HG03442 (cell line): ENCODE data around the gene PDZD11.
"Not testable (repeated sequence)": the region's sequence is repeated elsewhere in the genome, so short reads cannot be mapped to it uniquely, and the experiment has no call there.

ENCODE experiments used
- ATAC-seq: cut with Tn5 transposase; IDR thresholded peaks from one replicate; pipeline ENCODE4 v1.9.1; 2021; ENCODE audit warnings: mild to moderate bottlenecking, moderate library complexity; ENCODE audit not compliant: unreplicated experiment

PDZD11 gene, protein sequence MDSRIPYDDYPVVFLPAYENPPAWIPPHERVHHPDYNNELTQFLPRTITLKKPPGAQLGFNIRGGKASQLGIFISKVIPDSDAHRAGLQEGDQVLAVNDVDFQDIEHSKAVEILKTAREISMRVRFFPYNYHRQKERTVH

DNA sequence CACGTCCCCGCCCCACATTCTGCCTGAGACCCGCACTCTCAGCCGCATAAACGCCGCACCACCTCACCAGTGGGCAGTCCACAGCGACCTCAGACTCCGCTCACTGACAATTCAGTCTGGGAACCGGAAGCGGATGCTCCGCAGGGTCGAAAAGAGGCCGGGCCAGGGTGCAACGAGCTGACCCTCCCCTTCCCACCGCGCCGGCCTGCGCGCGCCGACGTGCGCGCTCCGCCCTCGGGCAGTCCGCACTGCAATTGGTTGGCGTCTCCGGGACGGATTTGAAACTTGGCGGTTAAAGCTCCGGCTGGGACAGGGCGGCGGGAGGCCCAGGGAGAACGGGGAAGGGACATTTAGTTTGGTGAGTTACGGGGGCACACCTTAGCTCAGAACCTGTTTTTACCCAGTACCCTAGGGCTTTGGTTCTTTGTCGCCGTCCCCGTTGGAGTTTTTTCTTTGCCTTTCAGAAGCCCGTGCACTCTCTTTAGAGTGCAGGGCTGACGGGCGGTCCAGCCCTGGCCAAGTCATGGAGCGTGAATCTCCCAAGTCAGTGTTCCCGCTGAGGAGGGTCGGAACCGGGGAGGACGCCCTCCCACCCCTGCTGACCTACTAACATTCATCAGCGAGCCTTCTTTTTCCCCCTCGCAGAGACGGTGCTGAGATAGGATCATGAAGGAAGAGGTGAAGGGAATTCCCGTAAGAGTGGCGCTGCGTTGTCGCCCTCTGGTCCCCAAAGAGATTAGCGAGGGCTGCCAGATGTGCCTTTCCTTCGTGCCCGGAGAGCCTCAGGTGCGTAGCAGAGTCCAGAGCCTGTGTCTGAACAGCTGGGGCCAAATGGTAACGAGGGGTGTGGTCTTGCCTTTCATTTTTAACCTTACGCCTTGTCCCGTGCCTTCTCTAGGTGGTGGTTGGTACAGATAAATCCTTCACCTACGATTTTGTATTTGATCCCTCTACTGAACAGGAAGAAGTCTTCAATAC lies at the start of gene PDZD11, which contains the start of gene KIF4A:
Gene PDZD11, minus strand, starts transcription at position 135 of the 978 bp plus-strand sequence. CDS start 586 bp downstream, outside the sequence.
Gene KIF4A, plus strand, starts transcription at position 312 of the 978 bp plus-strand sequence. Its CDS starts 355 bp downstream, at position 667.
- ATAC-seq: peak; percentile 96

GRCh38 chrX:70338290-70338689 lies 48.6 kb upstream of the PDZD11 start:
- ATAC-seq: no peak

GRCh38 chrX:70336767-70337166 lies 47.0 kb upstream of the PDZD11 start:
- ATAC-seq: peak; percentile 100

GRCh38 chrX:70332600-70332999 lies 42.9 kb upstream of the PDZD11 start:
- ATAC-seq: no peak

DNA sequence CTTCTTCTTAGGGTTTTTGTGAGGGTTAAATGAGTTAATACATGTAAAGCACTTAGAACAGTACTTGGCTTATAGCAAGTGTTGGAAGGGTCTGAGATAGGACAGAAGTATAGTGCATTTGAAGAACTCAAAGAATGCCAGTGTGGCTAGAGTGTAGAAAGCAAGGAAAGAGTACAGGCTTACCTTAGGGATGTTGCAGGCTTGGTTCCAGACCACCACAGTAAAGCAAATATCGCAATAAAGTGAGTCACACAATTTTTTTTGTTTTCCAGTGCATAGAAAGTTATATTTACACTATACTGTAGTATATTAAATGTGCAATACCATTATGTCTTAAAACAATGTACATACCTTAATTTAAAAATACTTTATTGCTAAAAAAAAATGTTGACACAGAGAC lies 41.4 kb upstream of the PDZD11 start:
- ATAC-seq: no peak

DNA sequence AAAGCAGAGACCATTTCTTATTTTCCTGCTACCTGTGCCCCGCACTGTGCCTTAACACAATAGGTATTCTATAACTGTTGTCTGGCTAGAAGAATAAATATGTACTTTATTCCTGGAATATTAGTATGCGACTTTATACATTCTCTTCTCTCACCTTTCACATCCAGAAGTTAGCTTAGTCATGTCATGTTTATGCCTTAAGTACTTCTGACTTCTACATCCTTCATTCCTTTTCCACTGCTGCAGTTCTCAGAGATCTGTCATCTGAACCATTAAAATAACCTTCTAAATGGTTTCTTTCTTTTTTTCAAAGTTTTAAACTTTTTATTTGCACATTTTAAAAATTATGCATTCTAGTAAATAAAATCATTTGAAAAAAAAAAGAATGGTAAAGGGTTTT lies 34.6 kb upstream of the PDZD11 start:
- no peak for ATAC-seq

DNA sequence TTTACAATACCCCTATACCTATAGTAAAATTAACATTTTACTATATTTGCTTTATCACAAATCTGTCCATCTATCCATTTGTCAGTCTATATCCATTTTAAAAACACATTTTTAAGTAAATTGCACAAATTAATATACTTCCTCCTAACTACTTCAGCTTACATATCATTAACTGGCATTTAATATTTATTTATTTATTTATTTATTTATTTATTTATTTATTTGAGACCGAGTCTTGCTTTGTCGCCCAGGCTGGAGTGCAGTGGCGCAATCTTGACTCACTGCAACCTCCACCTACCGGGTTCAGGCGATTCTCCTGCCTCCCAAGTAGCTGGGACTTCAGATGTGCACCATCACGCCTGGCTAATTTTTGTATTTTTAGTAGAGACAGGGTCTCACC lies 33.9 kb upstream of the PDZD11 start:
- not testable (repeated sequence) for ATAC-seq

DNA sequence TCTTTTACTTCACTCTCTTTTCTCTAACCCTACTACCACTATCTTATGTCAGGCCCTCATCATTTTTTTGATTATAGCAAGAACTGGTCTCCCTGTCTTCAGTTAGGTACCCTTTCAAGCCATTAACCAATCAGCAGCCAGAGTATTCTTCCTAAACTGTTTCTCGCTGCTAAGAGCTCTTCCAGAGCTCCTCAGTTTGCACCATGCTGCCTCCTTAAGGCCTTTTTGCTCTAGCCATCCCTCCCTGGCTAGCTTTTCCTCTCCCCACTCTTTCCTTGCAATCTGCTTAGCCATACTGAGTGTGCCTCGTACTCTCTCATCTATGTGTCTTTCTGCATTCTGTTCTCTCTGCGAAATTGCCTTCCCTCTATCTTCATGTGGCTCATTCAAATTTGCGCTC lies 33.1 kb upstream of the PDZD11 start:
- ATAC-seq: no peak

- no peak for ATAC-seq
Observed at GRCh38 chrX:70313503-70313902, 23.8 kb upstream of the PDZD11 start.

- ATAC-seq: no peak
Observed at GRCh38 chrX:70301716-70302115, 12.0 kb upstream of the PDZD11 start.

DNA sequence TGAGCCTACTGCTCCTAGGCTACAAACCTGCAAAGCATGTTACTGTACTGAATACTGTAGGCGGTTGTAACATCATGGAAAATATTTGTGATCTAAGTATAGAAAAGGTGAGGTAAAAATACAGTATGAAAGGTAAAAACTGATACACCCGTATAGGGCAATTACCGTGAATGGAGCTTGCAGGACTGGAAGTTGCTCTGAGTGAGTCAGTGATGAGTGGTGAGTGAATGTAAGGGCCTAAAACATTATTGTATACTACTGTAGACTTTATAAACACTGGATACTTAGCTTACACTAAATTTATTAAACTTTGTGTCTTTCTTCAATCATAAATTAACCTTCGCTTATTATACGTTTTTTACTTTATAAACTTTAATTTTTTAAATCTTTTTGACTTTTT lies 3.9 kb upstream of the PDZD11 start:
- no peak for ATAC-seq

GRCh38 chrX:70292788-70293187 lies 3.1 kb upstream of the PDZD11 start:
- no peak for ATAC-seq

DNA sequence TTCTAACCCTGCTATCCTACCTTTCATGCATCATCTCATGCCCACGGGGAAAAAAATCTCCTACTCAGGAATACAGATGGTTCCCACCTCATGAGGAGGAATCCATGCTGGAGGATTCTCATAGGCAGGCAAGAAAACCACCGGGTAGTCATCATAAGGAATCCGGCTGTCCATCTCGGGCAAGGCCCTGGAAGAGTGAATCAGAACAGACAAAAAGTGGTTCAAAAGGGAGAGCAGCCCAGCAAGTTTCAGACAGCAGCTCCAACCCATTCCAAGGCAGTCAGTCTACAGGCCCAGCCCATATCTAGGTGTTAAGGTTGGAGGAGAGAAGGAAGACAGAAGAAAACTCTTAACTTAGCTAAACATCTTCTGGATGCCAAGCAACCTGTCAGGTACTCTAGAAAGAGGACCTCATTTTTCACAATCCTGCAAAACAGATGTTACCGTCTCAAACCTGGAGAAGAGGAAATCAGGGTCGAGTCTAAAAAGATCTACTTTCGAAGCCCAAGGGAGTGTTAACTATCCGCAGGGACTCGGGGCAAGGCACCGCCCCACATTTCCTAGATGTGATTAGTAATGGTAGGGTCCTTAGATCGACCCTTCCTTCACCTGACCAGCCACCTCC lies 447 bp downstream of the PDZD11 start:
- ATAC-seq: no peak

DNA sequence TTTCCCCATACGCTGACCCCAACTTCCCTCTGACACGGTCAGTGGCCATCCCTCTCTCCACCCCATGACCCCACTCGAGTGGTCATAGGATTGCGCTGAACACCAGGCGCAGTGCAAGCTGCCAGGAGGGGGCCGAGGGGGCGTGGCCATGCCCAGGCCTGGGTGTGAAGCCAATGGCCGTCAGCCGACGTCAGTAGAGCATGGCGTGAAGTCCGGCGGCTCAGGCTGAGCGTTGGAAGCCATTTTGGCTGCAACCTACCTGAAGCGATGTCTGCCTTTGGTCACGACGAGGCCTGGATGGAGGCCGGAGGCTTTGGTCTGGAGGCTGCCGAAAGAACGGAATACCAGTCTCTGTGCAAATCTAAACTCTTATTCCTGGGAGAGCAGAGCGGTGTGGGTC lies 7.8 kb downstream of the PDZD11 start, which contains the start of gene RAB41:
Gene RAB41, plus strand, starts transcription at position 222 of the 400 bp plus-strand sequence. Its CDS starts 46 bp downstream, at position 268.
- ATAC-seq: no peak

DNA sequence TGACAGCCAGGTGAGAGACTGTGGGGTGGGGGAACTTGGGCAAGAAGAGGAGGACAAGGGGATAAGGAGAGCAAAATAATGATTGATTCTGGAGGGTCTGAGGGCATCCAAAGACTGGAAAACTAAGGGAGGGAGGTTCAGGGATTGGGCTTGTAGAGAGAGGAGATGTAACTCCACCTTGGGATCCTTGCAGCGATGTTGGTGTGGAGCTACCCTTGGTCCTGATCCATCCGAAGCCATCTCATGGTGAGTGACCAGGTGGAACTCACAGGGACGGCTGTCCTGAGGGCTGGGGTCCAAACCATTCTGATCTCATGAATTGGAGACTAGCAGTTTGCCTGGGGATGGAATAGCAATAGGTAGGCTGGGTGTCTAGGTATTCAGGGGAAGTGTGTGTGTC lies 9.2 kb downstream of the PDZD11 start:
- ATAC-seq: no peak

GRCh38 chrX:70279081-70279480 lies 10.6 kb downstream of the PDZD11 start:
- no peak for ATAC-seq

DNA sequence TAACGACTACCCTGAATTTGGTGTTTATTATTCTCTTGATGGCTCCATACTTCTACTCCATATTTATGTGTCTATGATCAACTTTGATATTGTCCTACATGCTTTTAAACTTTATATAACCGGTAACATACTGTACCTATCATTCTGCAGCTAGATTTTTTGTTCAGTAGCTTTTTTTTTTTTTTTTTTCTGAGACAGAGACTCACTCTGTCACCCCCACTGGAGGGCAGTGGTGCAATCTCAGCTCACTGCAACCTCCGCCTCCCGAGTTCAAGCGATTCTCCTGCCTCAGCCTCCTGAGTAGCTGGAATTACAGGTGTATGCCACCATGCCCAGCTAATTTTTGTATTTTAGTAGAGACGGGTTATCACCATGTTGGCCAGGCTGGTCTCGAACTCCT lies 15.7 kb downstream of the PDZD11 start:
- ATAC-seq: not testable (repeated sequence)

DNA sequence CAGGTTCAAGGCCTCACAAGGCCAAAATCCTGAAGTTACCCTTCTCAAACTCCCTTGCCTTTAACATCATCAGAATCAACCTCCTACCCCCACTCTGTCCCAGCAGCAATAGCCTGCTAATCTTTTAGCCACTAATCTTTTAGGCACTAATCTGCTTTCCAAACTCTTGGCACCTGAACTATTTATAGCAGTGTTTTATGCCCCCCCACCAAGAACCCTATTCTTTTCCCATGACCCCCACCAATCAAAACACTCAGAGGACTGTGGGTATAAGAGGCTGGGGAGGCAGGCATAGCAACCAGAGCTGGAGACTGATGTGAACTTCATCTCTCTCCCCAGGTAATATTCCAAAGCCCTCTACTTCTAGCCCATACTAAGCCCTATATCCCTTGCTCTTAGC lies 21.7 kb downstream of the PDZD11 start, which contains the start of gene ARR3:
Gene ARR3, plus strand, starts transcription at position 301 of the 400 bp plus-strand sequence. CDS start 1,052 bp downstream, outside the sequence.
- ATAC-seq: no peak

GRCh38 chrX:70264784-70265183 lies 24.9 kb downstream of the PDZD11 start:
- no peak for ATAC-seq

DNA sequence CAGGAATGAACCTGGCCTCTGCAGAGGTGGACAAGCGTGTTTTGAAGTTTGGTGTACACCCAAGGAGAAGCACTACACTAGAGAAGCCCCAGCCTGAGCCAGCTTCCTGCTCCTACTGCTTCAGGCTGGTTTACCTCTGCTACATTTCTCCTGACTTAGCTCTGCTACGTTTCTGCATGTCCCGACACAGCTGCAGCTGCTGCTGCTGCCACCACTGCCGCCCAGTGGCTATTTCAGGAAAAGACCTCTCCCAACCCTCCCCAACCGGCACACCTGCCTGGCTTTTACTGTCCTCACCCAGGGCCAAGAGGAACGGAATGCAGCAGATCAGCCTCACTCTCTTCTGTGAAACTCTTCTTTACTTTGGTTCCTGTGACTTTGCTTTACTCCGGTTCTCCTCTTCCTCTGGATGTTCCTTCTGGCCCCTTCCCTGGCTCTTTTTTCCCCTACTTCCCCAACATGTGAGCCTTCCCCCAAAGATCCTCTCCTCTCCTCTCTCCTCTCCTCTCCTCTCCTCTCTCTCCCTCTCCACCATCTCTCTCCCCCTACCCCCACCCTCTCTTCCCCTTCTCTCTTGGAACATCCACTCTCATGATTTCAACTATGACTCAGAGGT lies 26.7 kb downstream of the PDZD11 start:
- peak; percentile 70 for ATAC-seq

GRCh38 chrX:70260104-70260503 lies 29.6 kb downstream of the PDZD11 start, which contains the start of gene P2RY4:
TSS of gene P2RY4 (minus strand) at chrX:70260204. CDS start at chrX:70259624, 580 bp downstream.
- ATAC-seq: no peak
